ENCODE results near the gene AARS2. TPM values are rescaled to one million over a fixed set of nuclear protein-coding genes. Genes with fewer than 3 reads are reported as not detected.

The AARS2 gene
- total RNA-seq, 4 donors from 2014 or later = 6.1 to 9.4 (median 6.9) TPM

DNA sequence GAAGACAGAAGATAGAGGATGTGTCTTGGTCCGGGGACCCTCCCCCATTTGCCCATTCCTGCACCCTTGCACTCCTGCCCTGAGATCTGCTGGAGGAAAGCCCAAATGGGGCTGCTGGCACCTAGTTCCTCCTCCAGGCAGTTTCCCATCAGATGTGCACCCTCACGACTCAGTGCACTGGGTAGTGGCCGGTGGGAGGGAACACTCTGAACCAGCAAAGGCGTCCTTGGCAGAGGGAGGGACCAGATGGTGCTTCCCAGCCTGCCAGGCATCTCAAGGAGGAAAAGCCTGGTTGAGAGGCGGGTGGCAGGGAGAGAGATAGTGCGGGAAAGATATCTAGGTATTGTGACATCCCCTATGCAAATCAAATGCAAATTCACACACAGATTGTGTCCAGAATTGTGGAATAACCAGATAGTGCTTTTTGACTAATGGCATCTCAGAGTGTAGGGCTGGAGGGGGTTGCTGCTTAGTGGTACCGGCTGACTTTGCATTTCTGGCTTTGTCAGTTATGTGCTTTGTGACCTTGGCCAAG, 23.4 kb downstream of the AARS2 start:
- Histone ChIP-seq H3K9me3 (no peaks in the 10 kb centered on the region), H3K36me3 (no peaks in the 10 kb centered on the region), H3K4me1 (no peaks in the 10 kb centered on the region), H3K4me3 (no peak overlapping the region), H3K27me3 (peaks cover 100% of the 10 kb centered on the region), H3K27ac (no peak overlapping the region)
- no peak for TF ChIP-seq POLR2AphosphoS5 (IDR thresholded peaks at IDR 0.05)
- no peak for TF ChIP-seq EP300 (IDR thresholded peaks at IDR 0.05)
- TF ChIP-seq CTCF (IDR thresholded peaks at IDR 0.05) = no peak
- TF ChIP-seq POLR2A (IDR thresholded peaks at IDR 0.05) = no peak
- no peak for ATAC-seq
- 62 to 65% methylated on average over 2 to 4 of the region's 7 CpGs for WGBS, 2 donors (ENCODE audit: low coverage in 1 of 2)

DNA sequence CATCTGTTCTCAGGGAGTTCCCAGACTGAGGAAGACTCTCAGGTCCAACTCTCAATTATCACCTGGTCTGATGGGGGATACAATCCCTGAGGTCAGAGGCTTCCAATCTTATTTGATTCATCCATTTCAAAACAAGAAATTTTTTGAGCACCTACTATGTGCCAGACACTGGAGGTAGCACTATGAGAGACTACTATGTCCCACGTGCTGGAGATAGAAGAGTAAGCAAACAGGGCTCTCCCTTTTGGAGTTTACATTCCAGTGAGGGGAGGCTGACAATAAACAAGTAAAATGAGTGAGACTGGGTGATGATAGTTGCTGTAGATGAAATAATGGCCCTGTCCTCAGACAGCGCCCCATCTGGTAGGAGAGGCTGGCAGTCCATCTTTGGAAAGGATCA, 26.4 kb downstream of the AARS2 start:
- H3K27me3 ChIP-seq = peaks cover 89% of the 10 kb centered on the region
- H3K4me1 ChIP-seq = no peaks in the 10 kb centered on the region
- ATAC-seq = no peak
- no peak for TF ChIP-seq EP300 (IDR thresholded peaks at IDR 0.05)
- no peak for TF ChIP-seq POLR2AphosphoS5 (IDR thresholded peaks at IDR 0.05)
- TF ChIP-seq POLR2A (IDR thresholded peaks at IDR 0.05) = no peak
- TF ChIP-seq CTCF (IDR thresholded peaks at IDR 0.05) = no peak
- WGBS, 2 donors (ENCODE audit: low coverage in 1 of 2) = 40 to 50% methylated on average over 1 to 2 of the region's 2 CpGs
- no peaks in the 10 kb centered on the region for H3K36me3 ChIP-seq
- H3K9me3 ChIP-seq = no peaks in the 10 kb centered on the region
- H3K27ac ChIP-seq = no peak overlapping the region
- no peak overlapping the region for H3K4me3 ChIP-seq

- H3K9me3 ChIP-seq = no peaks in the 10 kb centered on the region
- H3K27me3 ChIP-seq = peaks cover 83% of the 10 kb centered on the region
- no peaks in the 10 kb centered on the region for H3K4me1 ChIP-seq
- no peak overlapping the region for H3K27ac ChIP-seq
- ATAC-seq = no peak
- no peak overlapping the region for H3K4me3 ChIP-seq
- no peaks in the 10 kb centered on the region for H3K36me3 ChIP-seq
- TF ChIP-seq POLR2A (IDR thresholded peaks at IDR 0.05) (no peak), EP300 (IDR thresholded peaks at IDR 0.05) (no peak), CTCF (IDR thresholded peaks at IDR 0.05) (no peak), POLR2AphosphoS5 (IDR thresholded peaks at IDR 0.05) (no peak)
- WGBS, 2 donors (ENCODE audit: low coverage in 1 of 2) = 89% methylated on average over 5 of the region's 12 CpGs; no CpG with 5 or more reads in 1 of the 2 donors
Measured at GRCh38 chr6:44286285-44286565, 26.9 kb downstream of the AARS2 start.

DNA sequence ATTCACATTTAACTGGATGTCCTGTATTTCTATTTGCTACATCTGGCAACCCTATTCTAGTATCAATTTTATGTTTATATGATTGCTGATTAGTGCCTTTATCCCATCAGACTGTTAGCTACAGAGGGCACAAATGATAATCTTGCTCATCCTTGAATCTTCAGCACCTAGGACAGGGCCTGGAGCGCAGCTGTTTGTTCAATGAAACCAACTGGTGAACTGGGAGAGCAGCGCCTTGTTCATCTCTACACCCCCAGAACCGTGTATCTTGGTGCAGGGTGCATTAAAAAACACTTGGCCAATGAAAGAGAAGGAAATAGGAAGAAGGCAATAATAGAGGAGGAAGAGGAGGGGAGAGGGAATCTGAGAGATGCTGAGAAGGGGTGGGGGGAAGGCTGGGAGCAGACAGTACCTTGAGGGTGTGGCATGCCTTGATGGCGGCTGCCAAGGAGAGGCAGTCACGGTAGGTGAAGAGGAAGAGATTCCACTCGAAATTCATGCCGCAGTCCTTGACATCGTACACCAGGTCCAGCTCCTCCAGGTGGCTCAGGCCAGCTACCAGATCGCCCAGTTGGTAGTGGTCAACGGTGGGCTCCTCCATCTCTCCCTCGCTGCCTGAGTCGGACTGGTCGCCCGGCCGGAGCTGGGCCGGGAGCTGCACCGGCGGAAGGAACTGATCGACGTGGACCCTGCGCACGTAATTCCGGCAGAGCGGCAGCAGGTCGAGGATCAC, 27.4 kb downstream of the AARS2 start:
- peaks cover 82% of the 10 kb centered on the region for H3K27me3 ChIP-seq
- H3K9me3 ChIP-seq = no peaks in the 10 kb centered on the region
- no peaks in the 10 kb centered on the region for H3K36me3 ChIP-seq
- ATAC-seq = no peak
- H3K4me1 ChIP-seq = no peaks in the 10 kb centered on the region
- no peak overlapping the region for H3K27ac ChIP-seq
- H3K4me3 ChIP-seq = no peak overlapping the region
- WGBS, 2 donors (ENCODE audit: low coverage in 1 of 2) = 25 to 58% methylated on average over 4 to 17 of the region's 25 CpGs
- TF ChIP-seq POLR2AphosphoS5 (IDR thresholded peaks at IDR 0.05) (no peak), POLR2A (IDR thresholded peaks at IDR 0.05) (no peak), CTCF (IDR thresholded peaks at IDR 0.05) (no peak), EP300 (IDR thresholded peaks at IDR 0.05) (no peak)

DNA sequence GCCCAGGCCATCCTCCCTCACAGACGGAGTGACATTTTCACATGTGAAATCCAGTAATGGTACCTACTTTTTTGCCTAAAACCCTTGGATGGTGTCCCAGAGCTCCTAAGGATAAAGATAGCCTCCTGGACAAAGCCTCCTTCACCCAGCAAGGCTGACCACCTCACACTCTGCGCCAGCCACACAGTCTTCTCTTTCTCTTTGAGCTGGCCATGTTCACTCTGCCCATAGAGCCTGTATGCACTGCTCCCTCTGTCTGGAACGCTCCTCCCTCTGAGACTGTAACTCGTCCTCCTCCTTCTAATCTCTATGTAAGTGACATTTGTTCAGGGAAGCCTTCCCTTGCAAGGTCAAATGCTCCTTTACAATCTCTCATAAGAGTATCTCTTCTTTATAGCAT, 28.3 kb downstream of the AARS2 start:
- Histone ChIP-seq H3K27ac (no peak overlapping the region), H3K4me1 (no peaks in the 10 kb centered on the region), H3K36me3 (no peaks in the 10 kb centered on the region), H3K27me3 (peaks cover 79% of the 10 kb centered on the region), H3K9me3 (no peaks in the 10 kb centered on the region), H3K4me3 (no peak overlapping the region)
- no peak for ATAC-seq
- WGBS, 2 donors (ENCODE audit: low coverage in 1 of 2) = 59 to 75% methylated on average over 4 of the region's 4 CpGs
- TF ChIP-seq POLR2AphosphoS5 (IDR thresholded peaks at IDR 0.05) = no peak
- no peak for TF ChIP-seq EP300 (IDR thresholded peaks at IDR 0.05)
- no peak for TF ChIP-seq CTCF (IDR thresholded peaks at IDR 0.05)
- no peak for TF ChIP-seq POLR2A (IDR thresholded peaks at IDR 0.05)

Data from gastroesophageal sphincter (tissue), 4 donors.